HG03196 (cell line): ENCODE data around the gene FBXL15.
"Not testable (repeated sequence)": the region's sequence is repeated elsewhere in the genome, so short reads cannot be mapped to it uniquely, and the experiment has no call there.

Source experiments
- ATAC-seq: cut with Tn5 transposase; IDR thresholded peaks from one replicate; pipeline ENCODE4 v1.9.1; 2021; ENCODE audit not compliant: unreplicated experiment

The FBXL15 gene

GRCh38 chr10:102452672-102453340, 32.2 kb downstream of the FBXL15 start:
- ATAC-seq: no peak

- no peak for ATAC-seq
Observed at GRCh38 chr10:102453502-102453901, 32.9 kb downstream of the FBXL15 start.

GRCh38 chr10:102454662-102455487, 34.2 kb downstream of the FBXL15 start:
- not testable (repeated sequence) for ATAC-seq

- no peak for ATAC-seq
Observed at GRCh38 chr10:102455893-102456471, 35.3 kb downstream of the FBXL15 start.

- ATAC-seq: no peak
Observed at GRCh38 chr10:102457591-102458150, 37.0 kb downstream of the FBXL15 start.

- no peak for ATAC-seq
Observed at GRCh38 chr10:102458656-102459055, 38.0 kb downstream of the FBXL15 start.

- ATAC-seq: peak; percentile 25
Observed at GRCh38 chr10:102460836-102461186, 40.2 kb downstream of the FBXL15 start.

GRCh38 chr10:102461187-102462054, 40.8 kb downstream of the FBXL15 start:
- ATAC-seq: peak; percentile 80

GRCh38 chr10:102462512-102463054, 41.9 kb downstream of the FBXL15 start:
- ATAC-seq: no peak

GRCh38 chr10:102463983-102464382, 43.3 kb downstream of the FBXL15 start:
- ATAC-seq: no peak

GRCh38 chr10:102465466-102465865, 44.8 kb downstream of the FBXL15 start:
- no peak for ATAC-seq

GRCh38 chr10:102467318-102467717, 46.7 kb downstream of the FBXL15 start:
- no peak for ATAC-seq

- no peak for ATAC-seq
Observed at GRCh38 chr10:102467971-102468438, 47.4 kb downstream of the FBXL15 start.

- no peak for ATAC-seq
Observed at GRCh38 chr10:102468683-102469082, 48.0 kb downstream of the FBXL15 start.

GRCh38 chr10:102470579-102471546, 50.2 kb downstream of the FBXL15 start:
- no peak for ATAC-seq
